HG03025 (cell line): ENCODE measurements around the gene C9orf78.
"Not testable (repeated sequence)": the region's sequence is repeated elsewhere in the genome, so short reads cannot be mapped to it uniquely, and the experiment has no call there.

Experiments used
- ATAC-seq: cut with Tn5 transposase; IDR thresholded peaks from one replicate; pipeline ENCODE4 v1.9.1; 2021; ENCODE audit warnings: mild to moderate bottlenecking, moderate library complexity; ENCODE audit not compliant: unreplicated experiment, low FRiP score

C9orf78 gene

DNA sequence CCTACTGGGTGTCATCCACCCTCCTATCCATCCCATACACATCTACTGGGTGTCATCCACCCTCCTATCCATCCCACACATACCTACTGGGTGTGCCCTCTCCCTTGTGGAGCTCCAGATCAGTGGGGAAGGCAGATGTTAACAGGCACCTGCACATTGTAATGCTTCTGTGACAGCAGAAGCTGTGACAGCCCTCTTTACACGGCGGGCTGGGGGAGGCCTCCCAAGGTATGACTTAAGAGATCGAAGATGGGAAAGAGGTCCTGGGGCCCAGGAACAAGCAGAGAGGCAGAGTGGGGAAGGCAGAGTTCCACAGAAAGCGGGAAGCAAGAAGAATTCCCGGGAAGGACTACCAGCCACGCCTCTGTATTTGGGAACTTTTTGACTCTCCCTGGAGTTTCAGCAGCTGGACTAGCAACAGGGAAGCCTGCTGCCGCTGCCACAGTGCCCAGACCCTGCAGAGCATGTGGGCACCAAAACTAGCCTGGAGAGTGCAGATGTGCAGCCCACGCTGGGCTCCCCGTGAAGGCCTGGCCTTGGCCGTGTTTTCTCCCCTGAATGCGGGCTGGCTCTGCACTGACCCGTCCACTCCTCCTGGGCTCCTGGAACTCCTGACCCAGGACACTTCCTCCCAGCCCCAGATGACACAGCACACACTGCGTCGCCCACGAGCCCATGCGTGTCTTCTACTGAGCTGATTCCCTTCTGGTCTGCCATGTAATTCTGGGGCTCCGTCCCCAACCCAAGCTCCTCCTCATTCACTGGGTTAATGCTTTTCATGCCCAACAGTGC is 20.4 kb downstream of the C9orf78 start:
- no peak for ATAC-seq

- no peak for ATAC-seq
These were observed 21.4 kb downstream of the C9orf78 start for GRCh38 chr9:129813661-129814060.

GRCh38 chr9:129812385-129812784 is 22.7 kb downstream of the C9orf78 start:
- ATAC-seq: no peak

DNA sequence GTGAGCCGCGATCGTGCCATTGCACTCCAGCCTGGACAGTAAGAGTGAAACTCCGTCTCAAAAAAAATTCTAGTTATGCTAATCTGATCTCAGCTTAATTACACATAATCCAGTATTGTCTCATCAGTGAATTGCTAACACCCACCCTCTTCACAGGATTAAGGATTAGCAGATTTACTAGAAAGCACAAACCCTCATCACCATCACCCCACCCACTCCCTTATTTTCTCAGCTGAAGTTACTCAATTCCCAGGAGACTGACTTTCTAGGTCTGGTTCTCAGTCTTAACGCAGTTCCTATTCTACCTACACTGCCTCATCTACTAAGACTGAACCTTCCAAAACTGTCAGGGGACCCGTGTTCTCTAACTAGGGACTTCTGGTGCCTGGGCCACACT is 23.1 kb downstream of the C9orf78 start:
- no peak for ATAC-seq

DNA sequence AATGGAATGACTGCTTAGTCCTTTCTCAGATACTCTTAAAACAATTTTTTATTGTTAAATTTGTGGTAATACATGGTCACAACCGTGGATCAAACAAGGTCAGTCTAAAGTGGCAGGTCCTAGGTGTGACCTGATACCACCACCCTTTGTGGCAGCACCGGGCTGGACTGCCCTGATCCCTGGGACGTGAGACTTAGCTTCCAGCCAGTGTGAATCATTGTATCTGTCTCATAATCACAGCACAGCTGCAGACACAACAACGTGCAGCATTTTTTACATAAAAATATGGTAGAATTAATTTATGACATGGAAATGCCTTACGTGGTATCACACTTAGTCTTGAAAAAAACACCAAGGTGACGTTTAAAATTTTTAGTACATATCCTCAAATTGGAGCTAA is 24.3 kb downstream of the C9orf78 start:
- ATAC-seq: no peak

DNA sequence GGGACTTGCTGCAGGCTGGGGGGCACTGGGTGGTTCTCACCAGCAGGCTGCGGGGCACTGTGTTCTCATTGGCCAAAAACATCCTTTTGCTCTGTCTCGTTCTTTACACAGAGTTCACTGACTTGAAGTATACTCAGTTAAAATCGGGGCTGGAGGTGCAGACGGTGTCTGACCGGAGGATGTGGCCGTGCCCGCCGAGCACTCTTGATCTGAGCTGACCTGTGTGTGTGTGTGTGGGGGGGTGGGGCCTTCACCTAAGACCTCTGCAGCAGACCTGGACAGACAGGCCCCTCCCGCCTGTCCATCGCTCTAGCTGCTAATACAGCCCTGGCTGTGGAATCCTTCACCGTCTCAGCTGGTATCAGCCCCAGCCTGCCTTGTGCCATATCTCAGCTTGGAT is 25.0 kb downstream of the C9orf78 start:
- no peak for ATAC-seq

DNA sequence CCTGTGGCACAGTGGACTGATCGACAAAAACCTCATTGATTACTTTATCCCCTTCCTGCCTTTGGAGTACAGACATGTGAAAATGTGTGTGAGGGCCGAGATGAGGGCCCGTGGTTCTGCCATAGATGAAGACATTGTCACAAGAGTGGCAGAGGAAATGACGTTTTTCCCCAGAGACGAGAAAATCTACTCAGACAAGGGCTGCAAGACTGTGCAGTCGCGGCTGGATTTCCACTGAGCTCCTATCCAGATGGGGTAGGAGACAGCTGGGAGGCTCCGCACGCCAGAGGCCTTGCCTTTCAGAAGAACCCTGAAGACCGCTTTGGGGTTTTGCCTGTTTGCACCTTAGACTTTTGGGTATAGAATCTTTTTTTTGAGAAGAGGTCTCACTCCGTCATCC is 25.7 kb downstream of the C9orf78 start:
- ATAC-seq: no peak

GRCh38 chr9:129806061-129806460 is 29.0 kb downstream of the C9orf78 start:
- ATAC-seq: no peak

GRCh38 chr9:129803676-129804060 is 31.4 kb downstream of the C9orf78 start:
- ATAC-seq: peak; percentile 6

GRCh38 chr9:129802833-129803675 is 32.0 kb downstream of the C9orf78 start, which contains the start of gene TOR1B:
Gene TOR1B (plus strand): TSS chr9:129803184. CDS start chr9:129803213, 29 bp downstream.
- ATAC-seq: peak; percentile 81

GRCh38 chr9:129801504-129801903 is 33.6 kb downstream of the C9orf78 start:
- ATAC-seq: no peak

DNA sequence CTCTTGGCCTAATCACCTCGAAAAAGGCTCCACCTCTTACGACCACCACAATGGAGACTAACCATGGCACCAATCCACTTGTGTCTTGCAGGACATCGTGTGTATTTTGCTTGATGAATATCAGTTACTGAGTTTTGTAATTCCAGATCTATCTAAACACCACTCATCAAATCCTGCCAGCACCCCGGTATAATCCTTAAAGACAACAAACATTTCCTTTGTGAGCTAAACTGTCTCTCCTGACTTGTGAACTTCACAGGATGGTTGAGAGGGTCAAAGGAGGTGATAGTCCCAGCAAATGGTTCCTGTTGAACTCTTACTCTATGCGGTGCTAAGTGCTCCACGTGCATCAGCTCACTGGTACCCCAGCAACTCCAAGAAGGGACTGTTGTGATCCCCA is 36.1 kb downstream of the C9orf78 start:
- no peak for ATAC-seq

GRCh38 chr9:129796029-129796428 is 39.0 kb downstream of the C9orf78 start:
- ATAC-seq: not testable (repeated sequence)

- ATAC-seq: no peak
These were observed 40.5 kb downstream of the C9orf78 start for GRCh38 chr9:129794549-129794948.

GRCh38 chr9:129786481-129786880 is 48.6 kb downstream of the C9orf78 start:
- no peak for ATAC-seq

DNA sequence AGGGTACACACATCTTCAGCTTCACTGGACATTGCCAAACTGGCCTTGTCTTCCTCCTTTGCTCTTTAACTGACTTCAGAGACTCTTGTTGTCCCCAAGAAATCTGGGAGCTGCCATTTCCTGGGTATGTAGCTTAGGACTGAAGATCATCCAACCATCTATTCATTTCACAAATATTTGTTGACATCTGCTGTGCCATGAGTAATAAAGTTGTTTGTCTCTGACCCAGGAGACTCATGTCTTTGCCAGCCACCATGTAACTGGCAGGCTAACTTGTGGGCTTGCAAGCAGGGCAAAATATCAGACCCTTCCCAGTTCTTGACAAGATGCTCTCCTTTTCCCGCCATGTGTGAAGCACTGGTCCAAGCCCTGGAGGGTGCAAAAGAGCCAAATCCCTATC is 49.2 kb downstream of the C9orf78 start:
- ATAC-seq: no peak

- ATAC-seq: not testable (repeated sequence)
These were observed 50.1 kb downstream of the C9orf78 start for GRCh38 chr9:129784970-129785369.

- ATAC-seq: no peak
These were observed 51.3 kb downstream of the C9orf78 start for GRCh38 chr9:129783516-129784361.

- no peak for ATAC-seq
These were observed 53.1 kb downstream of the C9orf78 start for GRCh38 chr9:129781981-129782380.

DNA sequence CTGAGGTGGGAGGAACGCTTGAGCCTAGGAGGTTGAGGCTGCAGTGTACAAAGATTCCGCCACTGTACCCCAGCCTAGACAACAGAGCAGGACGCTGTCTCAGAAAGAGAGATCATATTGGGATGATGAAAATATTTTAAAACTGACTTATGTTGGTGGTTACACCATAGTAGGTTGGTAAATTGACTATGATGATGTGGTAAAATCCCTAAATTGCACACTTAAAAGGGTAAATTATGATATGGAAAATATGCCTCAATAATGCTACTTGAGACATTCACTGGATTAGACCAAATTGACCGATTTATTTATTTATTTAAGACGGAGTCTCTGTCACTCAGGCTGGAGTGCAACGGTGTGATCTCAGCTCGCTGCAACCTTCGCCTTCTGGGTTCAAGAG is 53.9 kb downstream of the C9orf78 start:
- ATAC-seq: no peak
